ENCODE data around the gene PDCL2.

DNA sequence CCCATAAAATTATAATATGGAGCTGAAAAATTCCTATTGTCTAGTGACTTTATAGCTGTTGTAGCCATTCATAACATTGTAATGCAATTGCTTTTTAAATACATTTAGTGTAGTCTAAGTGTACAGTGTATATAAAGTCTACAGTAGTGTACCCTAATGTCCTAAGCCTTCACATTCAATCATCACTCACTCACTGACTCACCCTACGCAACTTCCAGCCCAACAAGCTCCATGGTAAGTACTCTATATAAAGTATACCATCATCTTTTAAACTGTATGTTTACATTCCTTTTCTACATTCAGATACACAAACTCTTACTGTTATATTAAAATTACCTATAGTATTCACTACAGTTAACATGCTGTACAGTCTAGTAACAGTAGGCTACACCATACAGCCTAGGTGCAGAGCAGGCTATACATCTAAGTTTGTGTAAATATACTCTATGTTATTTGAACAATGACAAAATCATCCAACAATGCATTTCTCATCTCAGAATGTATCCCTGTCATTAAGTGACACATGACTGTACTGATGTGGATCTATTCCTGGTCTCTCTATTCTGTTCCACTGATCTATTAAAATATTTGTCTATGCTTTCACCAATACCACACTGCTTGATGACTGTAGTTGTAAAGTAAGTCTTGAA, 79.0 kb downstream of the PDCL2 start:
- TF ChIP-seq POLR2A (IDR thresholded peaks at IDR 0.05) (no peak), CTCF (IDR thresholded peaks at IDR 0.05) (no peak)

Measured in suprapubic skin (tissue), 3 donors.